ENCODE data around the gene SERPINI1. TPM values are rescaled to one million over a fixed set of nuclear protein-coding genes. Genes with fewer than 3 reads are reported as not detected.

The SERPINI1 gene
- polyA plus RNA-seq, 12 donors, result 6.0 to 17.3 (median 9.2) TPM; not detected in 2

Other genes with a start within 250 kb of the SERPINI1 start
- gene WDR49, start 81.8 kb upstream of the SERPINI1 start, polyA plus RNA-seq (ENCODE audit: insufficient read length in 12 of 12), result under 1 TPM in 5 of 12 donors, not detected in 7; 0.08 to 0.32 (median 0.16) TPM
- gene PDCD10, start 829 bp upstream of the SERPINI1 start, polyA plus RNA-seq (ENCODE audit: insufficient read length in 12 of 12), result 10 to 100 TPM in 11 of 12 donors, not detected in 1; 25.0 to 80.4 (median 37.6) TPM